Measurements from ENCODE around the gene MLH1.

MLH1 gene

GRCh38 chr3:36964817-36965216 is 28.5 kb upstream of the MLH1 start:
- no peaks in the 10 kb centered on the region for H3K9me3 Mint-ChIP-seq
- no peaks in the 10 kb centered on the region for H3K27me3 Mint-ChIP-seq
- H3K27ac Mint-ChIP-seq: no peak overlapping the region
- H3K4me1 Mint-ChIP-seq: peaks cover 11% of the 10 kb centered on the region
- H3K4me3 Mint-ChIP-seq: no peak overlapping the region
- no peaks in the 10 kb centered on the region for H3K36me3 Mint-ChIP-seq

- Mint-ChIP-seq H3K27me3 (no peaks in the 10 kb centered on the region), H3K4me1 (peaks cover 15% of the 10 kb centered on the region), H3K27ac (no peak overlapping the region), H3K36me3 (no peaks in the 10 kb centered on the region), H3K9me3 (no peaks in the 10 kb centered on the region), H3K4me3 (no peak overlapping the region)
Measured at GRCh38 chr3:36965440-36965839, 27.9 kb upstream of the MLH1 start.

- H3K27ac Mint-ChIP-seq: no peak overlapping the region
- H3K27me3 Mint-ChIP-seq: no peaks in the 10 kb centered on the region
- H3K9me3 Mint-ChIP-seq: no peaks in the 10 kb centered on the region
- H3K36me3 Mint-ChIP-seq: peaks cover 3% of the 10 kb centered on the region
- peaks cover 24% of the 10 kb centered on the region for H3K4me1 Mint-ChIP-seq
- H3K4me3 Mint-ChIP-seq: no peak overlapping the region
Measured at GRCh38 chr3:36969085-36969484, 24.2 kb upstream of the MLH1 start.

GRCh38 chr3:36969540-36970432 is 23.5 kb upstream of the MLH1 start:
- Mint-ChIP-seq H3K36me3 (peaks cover 5% of the 10 kb centered on the region), H3K9me3 (no peaks in the 10 kb centered on the region), H3K4me3 (no peak overlapping the region), H3K27ac (peak overlapping the region; percentile 10), H3K4me1 (peaks cover 24% of the 10 kb centered on the region), H3K27me3 (no peaks in the 10 kb centered on the region)

- Mint-ChIP-seq H3K4me1 (peaks cover 24% of the 10 kb centered on the region), H3K27me3 (no peaks in the 10 kb centered on the region), H3K9me3 (no peaks in the 10 kb centered on the region), H3K36me3 (peaks cover 9% of the 10 kb centered on the region), H3K27ac (no peak overlapping the region), H3K4me3 (no peak overlapping the region)
Measured at GRCh38 chr3:36972163-36972562, 21.2 kb upstream of the MLH1 start.

GRCh38 chr3:36973139-36973538 is 20.2 kb upstream of the MLH1 start:
- Mint-ChIP-seq H3K4me1 (peaks cover 24% of the 10 kb centered on the region), H3K27me3 (no peaks in the 10 kb centered on the region), H3K27ac (no peak overlapping the region), H3K36me3 (peaks cover 12% of the 10 kb centered on the region), H3K9me3 (no peaks in the 10 kb centered on the region), H3K4me3 (no peak overlapping the region)

GRCh38 chr3:36981006-36981405 is 12.3 kb upstream of the MLH1 start:
- Mint-ChIP-seq H3K27me3 (no peaks in the 10 kb centered on the region), H3K36me3 (peaks cover 46% of the 10 kb centered on the region), H3K4me3 (no peak overlapping the region), H3K4me1 (peaks cover 3% of the 10 kb centered on the region), H3K9me3 (no peaks in the 10 kb centered on the region), H3K27ac (no peak overlapping the region)

GRCh38 chr3:36988356-36988755 is 5.0 kb upstream of the MLH1 start:
- H3K27me3 Mint-ChIP-seq: no peaks in the 10 kb centered on the region
- H3K36me3 Mint-ChIP-seq: peaks cover 39% of the 10 kb centered on the region
- peaks cover 50% of the 10 kb centered on the region for H3K4me1 Mint-ChIP-seq
- H3K4me3 Mint-ChIP-seq: peak overlapping the region; percentile 73
- peak overlapping the region; percentile 15 for H3K27ac Mint-ChIP-seq
- H3K9me3 Mint-ChIP-seq: no peaks in the 10 kb centered on the region

GRCh38 chr3:36989005-36989404 is 4.3 kb upstream of the MLH1 start:
- Mint-ChIP-seq H3K4me3 (peak overlapping the region; percentile 80), H3K9me3 (no peaks in the 10 kb centered on the region), H3K27ac (peak overlapping the region; percentile 47), H3K36me3 (peaks cover 36% of the 10 kb centered on the region), H3K27me3 (no peaks in the 10 kb centered on the region), H3K4me1 (peaks cover 50% of the 10 kb centered on the region)

GRCh38 chr3:36989568-36989967 is 3.8 kb upstream of the MLH1 start:
- H3K9me3 Mint-ChIP-seq: no peaks in the 10 kb centered on the region
- peak overlapping the region; percentile 80 for H3K4me3 Mint-ChIP-seq
- peaks cover 50% of the 10 kb centered on the region for H3K4me1 Mint-ChIP-seq
- H3K27me3 Mint-ChIP-seq: no peaks in the 10 kb centered on the region
- H3K36me3 Mint-ChIP-seq: peaks cover 32% of the 10 kb centered on the region
- H3K27ac Mint-ChIP-seq: peak overlapping the region; percentile 5

- H3K27me3 Mint-ChIP-seq: no peaks in the 10 kb centered on the region
- no peak overlapping the region for H3K4me3 Mint-ChIP-seq
- H3K9me3 Mint-ChIP-seq: no peaks in the 10 kb centered on the region
- H3K27ac Mint-ChIP-seq: peak overlapping the region; percentile 26
- peaks cover 46% of the 10 kb centered on the region for H3K4me1 Mint-ChIP-seq
- peaks cover 19% of the 10 kb centered on the region for H3K36me3 Mint-ChIP-seq
Measured at GRCh38 chr3:36991147-36991546, 2.2 kb upstream of the MLH1 start.

GRCh38 chr3:36991923-36992805 is 1.2 kb upstream of the MLH1 start:
- H3K36me3 Mint-ChIP-seq: peaks cover 21% of the 10 kb centered on the region
- no peaks in the 10 kb centered on the region for H3K9me3 Mint-ChIP-seq
- H3K4me3 Mint-ChIP-seq: no peak overlapping the region
- H3K27ac Mint-ChIP-seq: no peak overlapping the region
- peaks cover 53% of the 10 kb centered on the region for H3K4me1 Mint-ChIP-seq
- no peaks in the 10 kb centered on the region for H3K27me3 Mint-ChIP-seq

- Mint-ChIP-seq H3K4me1 (peaks cover 53% of the 10 kb centered on the region), H3K9me3 (no peaks in the 10 kb centered on the region), H3K27me3 (no peaks in the 10 kb centered on the region), H3K27ac (no peak within 1 kb of the TSS), H3K36me3 (peaks cover 24% of the 10 kb centered on the region), H3K4me3 (no peak within 1 kb of the TSS)
Measured at GRCh38 chr3:36992806-36993325, 452 bp upstream of the MLH1 start, which contains the start of gene EPM2AIP1. Gene EPM2AIP1 (minus strand): TSS chr3:36993131. CDS start chr3:36993077, 54 bp downstream.

GRCh38 chr3:37014620-37015019 is 21.3 kb downstream of the MLH1 start:
- no peak overlapping the region for H3K4me3 Mint-ChIP-seq
- H3K4me1 Mint-ChIP-seq: no peaks in the 10 kb centered on the region
- H3K36me3 Mint-ChIP-seq: peaks cover 32% of the 10 kb centered on the region
- H3K27me3 Mint-ChIP-seq: no peaks in the 10 kb centered on the region
- no peaks in the 10 kb centered on the region for H3K9me3 Mint-ChIP-seq
- H3K27ac Mint-ChIP-seq: peak overlapping the region; percentile 46

GRCh38 chr3:37015642-37016041 is 22.3 kb downstream of the MLH1 start:
- Mint-ChIP-seq H3K36me3 (peaks cover 32% of the 10 kb centered on the region), H3K9me3 (no peaks in the 10 kb centered on the region), H3K27ac (no peak overlapping the region), H3K27me3 (no peaks in the 10 kb centered on the region), H3K4me3 (no peak overlapping the region), H3K4me1 (no peaks in the 10 kb centered on the region)

Data from activated naive CD4-positive, alpha-beta T cell treated with anti-CD3 and anti-CD28 coated beads, Interleukin-2, amount 50 U/mL, for 24 hours (primary cell).